NCI-H748 treated with DMSO at 0.1 percent for 48 hours (cell line): Measurements from ENCODE around the gene BCL11B.
"Not testable (repeated sequence)": the region's sequence is repeated elsewhere in the genome, so short reads cannot be mapped to it uniquely, and the experiment has no call there.

Experiments used
- DNase-seq: peaks from one replicate; lab custom pipeline; 2025; lab: John Stamatoyannopoulos, UW

The BCL11B gene

GRCh38 chr14:99199846-99200653 is 71.9 kb downstream of the BCL11B start:
- DNase-seq = no peak

GRCh38 chr14:99198746-99199502 is 73.1 kb downstream of the BCL11B start:
- no peak for DNase-seq

GRCh38 chr14:99196310-99196650 is 75.7 kb downstream of the BCL11B start:
- no peak for DNase-seq

DNA sequence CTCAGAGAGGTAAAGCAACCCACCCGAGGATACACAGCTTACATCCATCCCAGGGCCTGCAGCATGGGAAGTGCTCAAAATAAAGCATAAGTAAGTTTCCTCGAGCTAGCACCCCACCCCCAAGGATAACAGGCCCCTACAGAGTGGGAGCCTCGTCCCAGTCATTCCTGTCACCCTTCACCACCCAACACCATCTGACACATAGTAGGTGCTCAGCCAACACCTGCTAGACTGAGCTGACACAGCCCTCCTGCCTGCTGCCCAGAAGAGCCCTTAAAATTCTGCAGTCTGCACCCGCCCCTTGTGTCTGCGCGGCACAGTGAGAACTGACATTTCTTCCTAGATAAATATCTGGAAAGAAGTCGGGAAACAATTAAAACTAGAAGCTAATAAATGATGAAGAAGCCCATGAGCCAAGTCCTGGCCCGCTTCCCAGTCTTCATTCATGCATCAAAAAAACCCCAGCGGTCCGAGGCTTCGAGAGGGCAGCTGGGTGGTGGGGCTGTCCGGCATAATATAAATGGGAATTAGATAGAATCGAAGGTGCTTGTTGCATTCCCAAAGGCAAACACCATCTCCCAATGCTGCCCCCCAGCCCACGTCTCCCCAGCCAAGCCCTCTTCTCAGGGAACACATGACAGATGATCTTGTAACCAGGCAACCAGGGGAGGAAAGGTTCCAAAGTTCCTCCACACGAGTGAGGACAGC is 76.2 kb downstream of the BCL11B start:
- no peak for DNase-seq

- DNase-seq = no peak
Observed at GRCh38 chr14:99194736-99195135, 77.3 kb downstream of the BCL11B start.

DNA sequence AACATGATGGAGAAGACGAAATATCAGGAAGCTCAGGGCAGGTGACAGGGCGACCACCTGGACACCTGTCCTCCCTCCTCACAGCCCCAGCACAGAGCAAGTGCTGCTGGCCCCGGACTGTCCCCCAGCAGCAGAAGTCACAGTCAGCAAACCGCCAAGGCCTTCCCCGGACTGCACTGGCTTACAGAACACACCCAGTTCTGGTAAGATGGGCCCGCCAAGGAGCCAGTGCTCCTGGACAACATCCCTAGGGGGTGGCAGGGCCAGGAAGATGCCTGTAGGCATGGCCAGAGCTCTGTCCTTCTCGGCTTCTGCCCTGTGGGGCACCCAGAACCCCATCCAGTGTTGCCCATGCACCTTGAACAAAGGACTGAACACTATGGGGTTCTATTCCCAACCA is 77.9 kb downstream of the BCL11B start:
- no peak for DNase-seq

DNA sequence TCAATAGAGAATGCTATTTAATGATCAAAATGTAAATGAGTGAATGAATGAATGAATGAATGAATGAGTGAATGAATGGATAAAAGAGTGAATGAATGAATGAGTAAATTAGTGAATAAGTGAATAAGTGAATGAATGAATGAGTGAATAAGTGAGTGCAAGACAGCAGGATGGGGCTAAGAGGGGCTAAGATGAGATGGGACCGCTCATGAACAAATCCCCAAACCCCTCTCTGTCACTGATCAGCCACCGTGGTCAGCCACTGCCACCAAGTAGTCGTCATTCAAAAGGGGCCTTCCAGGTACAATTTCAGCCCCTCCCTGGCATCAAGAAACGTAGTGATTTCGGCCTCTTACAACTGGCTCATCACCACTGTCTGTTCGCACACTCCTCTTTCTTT is 79.2 kb downstream of the BCL11B start:
- DNase-seq = no peak

- DNase-seq = peak; percentile 30
Observed at GRCh38 chr14:99192028-99192621, 79.9 kb downstream of the BCL11B start.

DNA sequence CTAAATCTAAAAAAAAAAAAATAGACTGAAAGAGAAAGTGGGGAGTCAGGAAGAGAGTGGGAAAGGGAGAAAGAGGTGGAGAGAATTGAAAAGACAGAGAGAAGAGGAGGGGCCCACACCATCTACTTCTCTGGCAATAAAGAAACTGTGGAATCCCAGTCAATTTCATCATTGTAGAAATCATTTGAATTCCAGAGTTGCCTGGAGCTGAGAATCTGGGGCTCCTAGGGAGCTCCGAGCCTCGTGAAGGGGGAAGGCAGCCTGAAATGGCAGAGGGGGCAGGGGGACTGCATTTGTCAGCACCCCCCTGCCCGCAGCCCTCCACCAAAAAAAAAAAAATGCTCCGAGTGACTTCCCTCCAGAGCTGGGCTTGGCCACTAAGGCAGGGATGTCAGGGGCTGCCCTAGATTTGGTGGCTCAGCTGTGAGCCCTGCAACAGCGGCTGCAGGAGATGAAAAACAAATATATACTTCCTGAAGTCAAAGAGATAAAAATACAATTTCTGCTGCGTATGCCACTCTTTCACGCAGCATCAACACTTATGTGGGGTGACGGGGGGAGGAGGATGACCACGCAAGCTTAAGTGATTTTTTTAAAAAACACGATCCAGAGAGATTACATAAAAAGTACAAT is 80.5 kb downstream of the BCL11B start:
- no peak for DNase-seq

DNA sequence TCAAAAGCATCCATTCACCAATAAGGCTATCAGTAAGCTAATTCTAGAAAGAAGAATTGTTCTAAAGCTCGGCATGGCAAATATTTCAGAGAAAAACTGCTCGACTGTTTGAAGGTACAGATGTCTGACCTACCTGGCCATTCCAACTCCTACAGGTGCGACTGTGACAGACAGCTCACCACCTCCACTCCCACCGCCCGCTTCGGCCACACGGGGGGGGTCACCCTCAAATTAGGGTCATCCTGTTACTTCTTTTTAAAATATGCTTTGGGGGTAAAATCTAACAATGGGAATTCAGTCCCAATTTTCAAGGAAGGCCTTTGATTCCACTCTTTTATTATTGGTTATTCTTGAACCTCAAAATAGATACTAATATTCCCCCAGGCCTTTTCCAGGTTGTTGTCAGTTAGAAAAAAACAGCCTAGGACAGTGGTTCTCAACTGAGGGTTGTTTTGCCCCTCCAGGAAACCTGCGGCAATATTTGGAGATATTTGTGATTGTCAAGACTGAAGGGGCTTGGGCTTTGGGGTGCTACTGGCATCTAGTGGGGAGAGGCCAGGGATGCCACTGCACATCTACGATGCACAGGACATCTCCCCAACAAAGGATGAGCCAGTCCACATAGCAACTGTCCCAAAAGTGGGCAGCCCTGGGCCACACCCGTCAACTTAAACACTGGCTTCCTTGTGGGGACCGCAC is 81.2 kb downstream of the BCL11B start:
- DNase-seq = no peak

GRCh38 chr14:99189201-99189801 is 82.7 kb downstream of the BCL11B start:
- no peak for DNase-seq

DNA sequence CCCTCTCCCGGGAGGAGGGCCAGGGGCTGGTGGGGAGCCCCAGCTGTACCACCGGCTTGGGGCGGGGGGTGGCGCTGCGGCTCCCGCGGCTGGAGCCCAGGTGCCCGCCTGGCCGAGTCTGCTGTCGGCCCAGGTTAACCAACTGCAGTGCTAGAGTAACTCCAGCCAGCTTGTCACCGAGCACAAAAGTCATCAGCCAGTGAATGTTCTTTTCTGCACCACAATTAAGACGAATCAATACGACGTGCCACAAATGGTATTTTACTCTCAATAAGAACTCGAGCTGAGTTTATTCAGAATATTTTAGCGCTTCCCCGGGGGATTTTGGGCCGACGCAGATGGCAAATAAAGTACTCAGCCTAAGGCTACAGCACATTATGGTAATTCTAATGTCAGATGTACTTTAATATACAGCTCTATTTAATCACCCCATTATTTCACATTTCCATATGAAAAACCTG is 83.2 kb downstream of the BCL11B start:
- no peak for DNase-seq

- no peak for DNase-seq
Observed at GRCh38 chr14:99187858-99188257, 84.1 kb downstream of the BCL11B start.

GRCh38 chr14:99186956-99187690 is 84.9 kb downstream of the BCL11B start:
- no peak for DNase-seq

DNA sequence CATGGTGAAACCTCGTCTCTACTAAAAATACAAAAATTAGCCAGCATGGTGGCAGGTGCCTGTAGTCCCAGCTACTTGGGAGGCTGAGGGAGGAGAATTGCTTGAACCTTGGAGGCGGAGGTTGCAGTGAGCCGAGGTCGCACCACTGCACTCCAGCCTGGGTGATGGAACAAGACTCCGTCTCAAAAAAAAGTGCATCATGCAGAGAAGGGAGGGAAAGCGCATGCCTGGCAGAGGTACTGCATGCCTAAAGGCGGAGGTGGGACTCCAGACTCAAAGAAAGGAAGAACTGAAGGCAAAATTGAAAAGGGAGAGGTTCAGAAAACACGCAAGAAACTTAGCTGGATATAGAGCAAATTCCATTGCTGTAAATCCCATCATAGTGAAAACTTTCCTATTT is 85.7 kb downstream of the BCL11B start:
- DNase-seq = not testable (repeated sequence)

GRCh38 chr14:99185436-99186068 is 86.4 kb downstream of the BCL11B start:
- no peak for DNase-seq

DNA sequence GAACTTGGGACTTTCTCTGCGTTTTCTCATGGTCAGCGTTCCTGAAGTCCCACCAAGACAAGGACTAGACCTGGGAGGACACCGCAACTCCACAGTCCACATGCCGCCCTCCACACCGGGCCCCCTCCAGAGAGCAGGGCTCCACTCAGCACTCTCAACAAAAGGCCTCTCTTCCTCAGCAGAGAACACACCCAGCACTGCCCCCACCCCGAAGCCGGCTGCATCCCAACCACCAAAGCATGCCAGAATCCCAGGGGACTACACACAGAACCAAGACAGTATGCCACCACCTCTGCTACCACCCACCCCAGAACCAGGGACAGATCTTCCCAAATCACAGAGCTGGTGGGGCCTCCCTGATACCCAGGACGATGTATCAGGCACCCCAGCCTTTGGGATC is 88.3 kb downstream of the BCL11B start:
- DNase-seq = no peak

DNA sequence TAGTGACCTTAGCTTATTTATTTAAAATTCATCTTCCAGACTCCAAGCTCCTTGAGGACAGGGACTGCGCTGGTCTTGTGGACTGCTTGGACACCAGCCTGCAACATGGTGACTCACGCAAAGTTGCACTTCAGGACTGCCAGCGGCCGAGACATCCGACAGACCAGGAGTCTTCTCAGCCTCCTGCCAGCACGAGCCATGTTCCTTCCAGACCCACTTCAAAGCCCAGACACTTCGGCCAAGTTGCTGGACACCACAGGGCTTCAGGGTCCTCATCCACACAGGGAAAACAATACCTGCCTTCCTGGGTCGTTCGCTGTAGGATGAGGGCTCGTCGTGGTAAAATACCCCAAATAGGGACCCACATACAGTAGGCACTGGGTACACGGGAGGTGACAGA is 88.7 kb downstream of the BCL11B start:
- no peak for DNase-seq

GRCh38 chr14:99182548-99183250 is 89.3 kb downstream of the BCL11B start:
- no peak for DNase-seq
